MM.1S (cell line): ENCODE results near the gene TMPRSS6.

Experiments
- DNase-seq: peaks from one replicate; pipeline ENCODE4 v3.0.0-alpha.2; 2015
- H2AFZ ChIP-seq: fragments of 300-600 bp; sonication (generic); 2 replicates; pipeline ENCODE4 v1.6.0; 2016; ENCODE audit warnings: antibody characterized with exemption, low read length
- H3F3A ChIP-seq: fragments of 300-600 bp; sonication (generic); 2 replicates; pipeline ENCODE4 v1.6.1; 2016; ENCODE audit warnings: mild to moderate bottlenecking, antibody characterized with exemption, low read length, moderate library complexity, mixed read lengths; ENCODE audit not compliant: insufficient read depth
- H3K27ac ChIP-seq: fragments of 300-600 bp; sonication (generic); 2 replicates; pipeline ENCODE4 v1.5.1; 2016; ENCODE audit warnings: mild to moderate bottlenecking, low read length
- H3K27me3 ChIP-seq: fragments of 300-600 bp; sonication (generic); replicated peaks from 2 replicates; pipeline ENCODE4 v1.6.0; 2016; ENCODE audit warnings: low read length; ENCODE audit not compliant: insufficient read depth
- H3K36me3 ChIP-seq: fragments of 300-600 bp; sonication (generic); replicated peaks from 2 replicates; pipeline ENCODE4 v1.6.1; 2016; ENCODE audit warnings: mild to moderate bottlenecking, low read length, mixed read lengths; ENCODE audit not compliant: insufficient read depth
- H3K4me1 ChIP-seq: fragments of 300-600 bp; sonication (generic); 2 replicates; pipeline ENCODE4 v1.6.1; 2016; ENCODE audit warnings: low read length, mixed read lengths
- H3K4me2 ChIP-seq: fragments of 300-600 bp; sonication (generic); 2 replicates; pipeline ENCODE4 v1.6.0; 2016; ENCODE audit warnings: low read depth, low read length
- H3K4me3 ChIP-seq: fragments of 300-600 bp; sonication (generic); 2 replicates; pipeline ENCODE4 v1.5.1; 2016; ENCODE audit warnings: low read length, mixed read lengths
- H3K79me2 ChIP-seq: fragments of 300-600 bp; sonication (generic); 2 replicates; pipeline ENCODE4 v1.6.1; 2016; ENCODE audit warnings: mixed run types, low read length, mixed read lengths
- H3K9ac ChIP-seq: fragments of 300-600 bp; sonication (generic); 2 replicates; pipeline ENCODE4 v1.6.1; 2016; ENCODE audit warnings: low read length, mixed read lengths
- H3K9me2 ChIP-seq: fragments of 300-600 bp; sonication (generic); replicated peaks from 2 replicates; pipeline ENCODE4 v1.6.1; 2016; ENCODE audit warnings: mild to moderate bottlenecking, low read length, mixed read lengths; ENCODE audit not compliant: insufficient read depth
- H3K9me3 ChIP-seq: fragments of 300-600 bp; sonication (generic); replicated peaks from 2 replicates; pipeline ENCODE4 v1.6.1; 2016; ENCODE audit warnings: mild to moderate bottlenecking, low read length, mixed read lengths; ENCODE audit not compliant: insufficient read depth
- H4K20me1 ChIP-seq: fragments of 300-600 bp; sonication (generic); 2 replicates; pipeline ENCODE4 v1.6.1; 2016; ENCODE audit warnings: mild to moderate bottlenecking, low read length, moderate library complexity, mixed read lengths; ENCODE audit not compliant: insufficient read depth
- CTCF ChIP-seq: fragments of 300-600 bp; sonication (generic); IDR thresholded peaks from 2 replicates; pipeline ENCODE4 v1.5.1; 2016; ENCODE audit warnings: antibody characterized with exemption, low read length, mixed read lengths
- EZH2 ChIP-seq: fragments of 300-600 bp; sonication (generic); optimal IDR thresholded peaks from 2 replicates; pipeline ENCODE3; 2017; ENCODE audit warnings: low read depth, mild to moderate bottlenecking, antibody characterized with exemption, low read length, mixed read lengths
- EZH2phosphoT487 ChIP-seq: fragments of 300-600 bp; sonication (generic); IDR thresholded peaks from 2 replicates; pipeline ENCODE4 v1.6.1; 2018; ENCODE audit warnings: antibody characterized with exemption, low read length

Gene TMPRSS6

GRCh38 chr22:37028692-37029674, 80.5 kb downstream of the TMPRSS6 start:
- Histone ChIP-seq H3K27me3 (peaks cover 3% of the 10 kb centered on the region; the same call in 1 of the 2 replicates), H3K4me2 (no peak overlapping the region), H3F3A (no peaks in the 10 kb centered on the region), H3K4me3 (no peak overlapping the region), H4K20me1 (no peaks in the 10 kb centered on the region), H3K79me2 (no peaks in the 10 kb centered on the region), H3K27ac (no peak overlapping the region), H3K9me2 (no peaks in the 10 kb centered on the region), H2AFZ (no peak overlapping the region), H3K9me3 (no peaks in the 10 kb centered on the region), H3K9ac (no peak overlapping the region), H3K4me1 (peaks cover 15% of the 10 kb centered on the region), H3K36me3 (no peaks in the 10 kb centered on the region)
- no peak for DNase-seq
- TF ChIP-seq EZH2phosphoT487 (no peak), CTCF (no peak), EZH2 (no peak)

DNA sequence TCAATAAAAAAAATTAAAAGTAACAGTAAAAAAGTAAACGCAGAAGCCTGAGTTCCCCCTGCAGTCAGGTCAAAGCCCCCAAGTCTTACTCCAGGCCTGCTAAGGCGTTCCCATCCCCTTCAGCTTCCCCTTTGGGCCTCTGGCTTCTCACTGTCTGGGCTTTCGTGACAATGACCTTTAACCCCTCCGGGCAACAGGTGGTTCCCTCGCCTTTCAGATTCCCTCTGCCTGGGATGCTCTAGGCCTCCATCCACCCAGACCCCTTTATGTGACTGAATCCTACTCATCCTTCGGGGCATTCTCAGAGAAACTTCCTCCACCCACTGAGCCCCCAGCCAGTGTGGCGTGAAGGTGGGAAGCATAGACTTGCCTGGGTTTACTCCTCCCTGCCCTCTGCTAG, 82.0 kb downstream of the TMPRSS6 start:
- H3K9me2 ChIP-seq: no peaks in the 10 kb centered on the region
- H3K9me3 ChIP-seq: no peaks in the 10 kb centered on the region
- no peak for DNase-seq
- no peaks in the 10 kb centered on the region for H3K36me3 ChIP-seq
- H3F3A ChIP-seq: no peaks in the 10 kb centered on the region
- no peak overlapping the region for H3K27ac ChIP-seq
- no peak overlapping the region for H3K4me2 ChIP-seq
- TF ChIP-seq EZH2phosphoT487 (no peak), CTCF (no peak), EZH2 (no peak)
- H3K27me3 ChIP-seq: no peaks in the 10 kb centered on the region
- no peak overlapping the region for H2AFZ ChIP-seq
- no peak overlapping the region for H3K9ac ChIP-seq
- H3K4me3 ChIP-seq: no peak overlapping the region
- H3K4me1 ChIP-seq: peaks cover 15% of the 10 kb centered on the region
- no peaks in the 10 kb centered on the region for H4K20me1 ChIP-seq
- H3K79me2 ChIP-seq: no peaks in the 10 kb centered on the region

- Histone ChIP-seq H3K9ac (no peak overlapping the region), H3K4me1 (peaks cover 15% of the 10 kb centered on the region), H3K27ac (no peak overlapping the region), H3K36me3 (no peaks in the 10 kb centered on the region), H3K79me2 (no peaks in the 10 kb centered on the region), H3K4me3 (no peak overlapping the region), H2AFZ (no peak overlapping the region), H3K27me3 (no peaks in the 10 kb centered on the region), H3K9me3 (no peaks in the 10 kb centered on the region), H4K20me1 (no peaks in the 10 kb centered on the region), H3K9me2 (no peaks in the 10 kb centered on the region), H3K4me2 (no peak overlapping the region), H3F3A (no peaks in the 10 kb centered on the region)
- DNase-seq: no peak
- TF ChIP-seq EZH2: no peak
- no peak for TF ChIP-seq EZH2phosphoT487
These were observed 83.2 kb downstream of the TMPRSS6 start for GRCh38 chr22:37026325-37026724.
